Measurements from ENCODE around the gene LRRC7.
"Not testable (repeated sequence)": the region's sequence is repeated elsewhere in the genome, so short reads cannot be mapped to it uniquely, and the experiment has no call there.

Gene LRRC7

DNA sequence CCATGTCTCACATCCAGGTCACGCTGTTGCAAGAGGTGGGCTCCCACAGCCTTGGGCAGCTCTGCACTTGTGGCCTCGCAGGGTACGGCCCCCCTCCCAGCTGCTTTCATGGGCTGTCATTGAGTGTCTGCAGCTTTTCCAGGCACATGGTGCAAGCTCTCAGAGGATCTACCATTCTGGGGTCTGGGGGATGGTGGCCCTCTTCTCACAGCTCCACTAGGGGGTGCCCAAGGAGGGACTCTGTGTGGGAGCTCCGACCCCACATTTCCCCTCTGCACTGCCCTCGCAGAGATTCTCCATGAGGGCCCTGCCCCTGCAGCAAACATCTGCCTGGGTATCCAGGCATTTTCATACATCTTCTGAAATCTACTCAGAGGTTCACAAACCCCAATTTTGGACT, 219.4 kb downstream of the LRRC7 start:
- no peak for DNase-seq

DNA sequence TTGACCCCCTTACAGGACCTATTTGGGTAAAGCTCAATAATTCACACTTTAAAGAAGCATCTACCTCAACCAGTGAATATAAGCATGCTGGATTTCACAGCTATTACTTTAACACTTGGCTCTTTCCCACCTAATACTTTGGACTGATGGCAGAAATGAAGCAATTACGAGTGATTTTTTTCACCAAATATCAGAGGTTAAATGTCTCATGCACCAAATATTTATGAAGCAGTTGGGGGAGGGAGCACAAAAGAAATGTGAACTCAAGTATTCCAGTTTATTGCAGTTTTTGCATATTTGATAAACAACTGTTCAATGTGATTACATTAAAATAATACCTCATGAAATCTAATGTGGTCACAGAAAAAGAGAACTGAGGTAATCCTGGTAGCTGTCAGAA, 223.6 kb downstream of the LRRC7 start:
- DNase-seq: no peak

DNA sequence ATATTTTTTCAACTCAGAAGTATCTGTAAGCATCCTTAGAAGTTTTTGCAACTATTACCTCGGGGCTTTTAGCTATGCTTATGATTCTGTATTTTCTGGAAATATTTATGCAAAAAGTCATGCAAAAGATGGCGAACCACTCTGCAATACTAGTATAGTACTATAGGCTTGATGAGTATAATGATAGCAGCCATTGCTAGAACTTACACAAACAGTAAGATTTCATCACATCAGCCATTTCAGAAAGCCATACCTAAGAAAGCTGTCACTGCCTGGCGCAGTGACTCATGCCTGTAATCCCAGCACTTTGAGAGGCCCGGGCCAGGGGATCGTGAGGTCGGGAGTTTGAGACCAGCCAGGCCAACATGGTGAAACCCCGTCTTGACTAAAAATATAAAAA, 227.1 kb downstream of the LRRC7 start:
- DNase-seq: no peak

DNA sequence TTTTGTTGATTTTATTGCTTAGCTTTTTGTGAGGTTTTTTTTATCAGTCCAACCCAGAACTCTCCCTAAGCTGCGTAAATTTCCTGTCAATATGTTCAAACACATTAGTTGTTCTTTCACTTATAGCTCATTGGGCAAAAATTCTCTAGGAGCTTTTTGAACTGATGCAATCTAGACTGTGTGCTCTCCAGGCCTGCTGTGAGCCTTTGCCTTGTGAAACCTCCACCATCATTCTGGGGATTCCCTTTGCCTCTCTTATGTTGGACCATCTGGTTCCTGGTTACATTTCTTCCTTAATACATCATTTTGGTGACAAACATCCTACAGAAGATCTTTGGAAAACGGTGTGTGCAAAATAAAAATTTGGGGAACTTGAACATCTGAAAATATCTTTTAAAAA, 247.2 kb downstream of the LRRC7 start:
- DNase-seq: no peak

DNA sequence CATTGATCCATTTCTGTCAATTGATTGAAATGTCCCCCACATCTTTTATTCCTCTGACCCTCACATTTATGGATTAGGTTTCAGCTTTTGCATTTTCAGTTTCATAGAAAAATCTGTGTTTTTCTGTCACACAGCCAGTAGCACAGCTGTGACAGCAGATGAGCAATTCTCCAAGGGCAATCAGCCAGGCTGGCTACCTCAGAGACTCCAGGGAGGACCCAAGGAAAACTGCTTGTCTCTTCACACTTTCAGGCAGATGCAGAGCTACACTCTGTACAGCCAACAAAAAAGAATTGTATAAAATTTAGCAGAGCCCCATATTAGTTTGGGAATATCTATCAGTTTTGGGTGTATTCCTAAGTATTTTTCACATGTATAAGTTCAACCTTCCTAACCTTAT, 257.2 kb downstream of the LRRC7 start:
- no peak for DNase-seq

DNA sequence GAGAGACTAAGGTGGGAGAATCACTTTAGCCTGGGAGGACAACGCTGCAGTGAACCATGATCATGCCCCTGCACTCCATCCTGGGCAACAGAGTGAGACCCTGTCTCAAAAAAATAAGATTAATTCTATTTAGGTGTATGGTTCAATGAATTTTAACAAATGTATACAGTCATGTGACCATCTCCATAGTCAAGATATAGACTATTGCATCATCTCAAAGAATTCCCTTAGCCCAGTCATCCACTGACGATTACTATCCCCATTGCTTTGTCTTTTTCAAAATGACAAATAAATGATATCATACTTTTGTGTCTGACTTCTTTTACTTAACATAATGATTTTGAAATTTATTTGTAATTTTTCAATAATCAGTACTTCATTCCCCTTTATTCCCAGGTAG, 260.0 kb downstream of the LRRC7 start:
- DNase-seq: no peak

DNA sequence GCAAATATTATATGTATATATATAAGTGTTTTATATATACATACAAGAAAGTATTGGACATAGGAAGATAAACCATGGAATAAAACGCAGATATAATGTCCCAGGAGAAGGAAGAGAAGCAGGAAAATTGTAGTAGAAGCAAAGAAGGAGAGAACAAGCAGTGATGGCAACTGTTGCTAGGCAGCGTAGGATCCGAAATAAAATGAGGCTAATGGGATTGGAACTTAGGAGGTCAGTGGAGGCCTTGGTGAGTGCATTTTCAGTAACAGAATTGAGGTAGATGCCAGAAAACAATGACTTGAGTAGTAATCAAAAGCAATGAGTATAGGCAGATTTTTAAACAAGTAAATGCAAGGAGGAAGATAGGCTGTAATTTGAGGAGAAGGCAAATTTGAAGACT, 265.8 kb downstream of the LRRC7 start:
- no peak for DNase-seq

DNA sequence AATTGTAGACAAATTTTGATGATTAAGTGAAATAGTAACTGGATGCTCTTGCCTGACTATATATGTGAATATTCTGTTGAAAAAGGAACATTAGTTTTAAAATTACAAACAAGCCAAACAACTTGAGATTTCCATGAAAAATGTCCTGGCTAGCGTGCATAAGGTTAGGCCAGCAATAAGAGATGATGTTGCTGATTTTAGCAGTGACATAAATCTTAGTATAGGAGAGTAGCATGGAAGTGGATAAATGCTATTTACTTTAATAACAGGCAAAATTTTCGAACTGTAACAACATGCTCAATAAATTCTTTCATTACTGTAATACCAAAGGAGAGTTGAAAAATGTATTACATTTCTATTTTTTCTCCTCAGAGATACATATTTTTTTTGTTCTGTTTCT, 266.6 kb downstream of the LRRC7 start:
- no peak for DNase-seq

DNA sequence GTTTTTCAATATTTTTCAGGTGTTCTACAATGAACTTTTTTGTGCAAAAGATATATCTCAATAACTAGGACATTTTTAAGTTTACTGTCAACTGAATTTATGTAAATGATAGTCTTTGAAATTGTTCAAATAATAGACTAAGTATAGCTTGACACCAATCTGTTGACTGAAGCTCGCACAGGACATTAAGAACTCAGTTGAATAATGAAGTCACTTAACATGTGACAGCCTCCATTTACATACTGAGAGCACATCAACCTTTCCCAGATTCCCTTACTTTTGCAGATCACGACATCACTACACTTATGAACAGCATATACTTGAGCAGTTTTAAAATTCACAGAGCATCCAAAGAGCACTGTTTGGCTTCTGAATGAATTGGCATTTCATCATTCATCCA, 268.2 kb downstream of the LRRC7 start:
- no peak for DNase-seq

DNA sequence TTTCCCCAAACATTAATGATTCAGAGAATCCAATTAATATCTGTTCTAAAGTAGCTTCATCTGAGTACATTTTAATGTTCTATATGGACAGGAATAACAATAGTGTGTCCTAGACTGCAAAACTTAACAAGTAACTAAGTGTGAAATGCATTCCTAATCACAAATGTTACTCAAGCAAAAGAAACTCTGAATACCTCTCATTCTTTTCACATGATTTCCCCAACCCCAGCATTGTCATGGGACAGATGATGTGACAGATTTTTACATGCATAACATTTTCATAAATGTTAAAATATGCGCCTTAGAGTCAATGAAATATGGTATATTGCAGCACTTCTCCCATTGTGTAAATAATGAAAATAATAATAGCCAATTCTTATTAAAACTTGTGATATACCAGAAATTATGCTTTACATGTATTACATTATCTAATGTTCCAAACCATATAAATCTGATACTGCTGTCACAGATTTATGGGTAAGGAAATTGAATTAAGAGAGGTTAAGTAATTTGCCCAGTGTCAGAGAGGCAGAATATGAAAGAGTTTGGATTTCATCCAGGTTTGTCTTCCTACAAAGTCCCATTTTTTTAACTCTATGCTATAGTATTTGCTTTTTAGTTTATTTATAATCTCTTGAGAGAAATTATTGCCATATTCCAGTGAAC, 269.4 kb downstream of the LRRC7 start:
- DNase-seq: peak; percentile 17

DNA sequence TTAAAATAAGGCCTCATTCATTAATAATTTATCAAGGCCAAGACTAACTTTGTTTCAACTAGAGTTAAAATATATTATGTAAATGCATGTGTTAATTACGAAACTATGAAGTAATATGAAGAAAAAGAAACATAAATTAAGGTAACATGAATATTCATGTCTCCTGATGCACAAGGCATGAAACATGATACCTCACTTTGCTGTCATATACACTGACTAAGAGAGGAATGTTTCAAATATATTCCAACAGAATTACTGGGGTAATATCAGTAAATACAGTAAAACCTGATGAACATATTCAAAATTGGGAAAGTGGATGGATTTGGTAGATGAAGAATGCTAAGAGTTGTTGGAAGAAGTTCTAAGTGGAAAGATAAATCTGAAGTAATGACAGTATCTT, 274.6 kb downstream of the LRRC7 start:
- DNase-seq: no peak

DNA sequence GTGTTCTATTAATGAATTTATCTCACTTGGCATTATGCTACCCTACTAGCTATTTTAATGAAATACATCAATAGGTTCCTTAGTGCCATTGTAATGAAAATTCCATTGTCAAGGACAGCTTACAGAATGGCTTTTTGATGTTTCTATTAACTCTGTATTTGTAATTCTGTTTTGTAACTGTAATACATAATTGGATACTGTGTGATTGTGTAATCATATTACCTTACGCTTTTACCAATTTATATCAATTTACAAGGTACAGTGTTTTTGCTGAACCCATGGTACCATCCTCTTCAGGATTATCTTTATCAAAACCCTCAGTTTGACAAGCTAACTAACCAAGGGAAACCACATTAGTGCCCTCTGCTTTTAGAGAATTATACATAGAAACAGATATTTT, 277.9 kb downstream of the LRRC7 start:
- DNase-seq: no peak

DNA sequence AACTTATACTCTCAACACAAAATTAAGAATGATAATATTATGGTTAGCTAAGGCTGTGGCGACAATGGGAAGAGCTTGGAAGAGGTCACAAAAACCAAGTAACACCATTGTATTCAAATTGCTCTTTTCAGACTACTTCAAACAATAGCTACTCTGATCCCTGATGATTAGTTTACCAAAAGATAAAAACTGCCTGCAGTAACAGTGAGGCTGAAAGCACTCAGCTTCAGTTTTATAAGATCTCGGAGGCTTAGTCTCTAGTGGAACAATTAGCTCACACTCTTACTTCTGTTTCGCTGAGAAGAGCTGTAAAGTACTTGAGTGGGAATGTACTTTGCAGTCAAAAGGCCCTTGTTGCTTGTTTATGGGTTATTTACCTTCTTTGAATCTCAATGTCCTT, 278.5 kb downstream of the LRRC7 start:
- no peak for DNase-seq

DNA sequence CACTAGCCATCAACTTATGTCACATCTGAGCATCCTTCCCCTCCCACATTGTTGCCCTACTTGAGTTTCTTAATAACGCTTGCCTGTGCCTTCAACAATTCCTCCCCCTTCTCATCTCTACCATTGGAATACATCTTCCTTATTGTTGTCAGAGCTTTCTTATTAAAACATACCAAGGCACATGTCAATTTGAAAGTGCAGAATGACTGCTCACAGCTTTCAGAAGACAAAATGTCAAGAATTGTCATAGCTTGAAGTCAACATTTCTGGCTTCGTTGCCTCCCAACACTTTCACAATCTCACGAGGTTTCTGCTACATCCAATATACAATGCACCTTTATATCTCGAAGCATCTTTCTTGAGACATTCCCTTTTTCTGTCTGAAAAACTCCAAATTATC, 279.9 kb downstream of the LRRC7 start:
- DNase-seq: no peak

DNA sequence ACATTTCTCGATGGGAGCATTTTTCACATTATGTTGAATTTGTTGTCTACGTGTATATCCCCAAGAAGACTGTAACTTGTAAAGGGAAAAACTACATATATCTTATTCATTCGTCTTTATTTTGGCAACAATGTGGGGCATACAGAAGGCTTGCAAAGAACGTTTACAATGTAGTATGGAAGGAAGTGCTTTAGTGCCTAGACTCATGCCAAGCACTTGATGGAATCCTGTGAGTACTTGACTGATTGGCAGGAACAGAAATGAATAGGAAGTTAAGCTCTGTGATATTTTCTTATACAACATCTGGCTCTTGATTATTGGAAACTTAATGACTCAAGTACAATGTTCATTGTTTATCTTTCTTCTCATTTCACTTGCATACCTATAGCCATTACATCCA, 284.4 kb downstream of the LRRC7 start:
- DNase-seq: no peak

DNA sequence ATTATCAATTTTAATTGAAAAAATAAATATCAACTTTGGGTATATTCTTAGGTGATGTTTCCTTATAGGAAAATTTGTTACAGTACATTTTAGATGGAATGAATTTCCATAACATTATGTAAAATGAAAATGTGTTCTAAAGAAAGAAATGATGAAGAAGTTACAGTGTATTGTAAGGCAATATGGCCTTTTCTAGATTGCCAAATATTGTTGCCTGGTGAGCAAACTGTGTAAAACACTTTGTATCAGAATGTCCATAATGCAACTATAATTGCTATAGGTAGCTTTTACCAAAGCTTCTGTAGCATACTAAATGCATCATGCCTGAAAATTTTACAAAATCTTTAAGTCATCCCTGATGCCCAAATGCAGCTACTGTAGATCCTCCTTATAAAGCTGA, 285.0 kb downstream of the LRRC7 start:
- DNase-seq: no peak

DNA sequence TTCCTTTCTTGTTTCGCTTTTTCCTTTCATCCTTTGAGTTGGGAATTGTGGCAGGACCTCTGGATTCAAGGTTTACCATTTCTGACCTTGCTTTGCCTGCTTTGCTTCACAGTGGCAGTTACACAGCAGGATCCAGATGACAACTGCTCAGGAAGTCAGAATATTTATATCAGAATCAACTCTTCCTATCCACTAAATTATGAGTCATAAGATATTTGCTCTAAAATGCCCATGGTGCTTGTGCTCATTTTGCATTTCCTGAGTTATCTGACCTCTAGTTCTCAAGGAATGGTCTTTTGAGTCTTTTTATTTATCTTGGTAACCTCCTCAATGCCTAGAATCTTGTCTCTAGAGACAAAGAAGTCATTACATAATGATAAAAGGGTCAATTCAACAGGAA, 290.8 kb downstream of the LRRC7 start:
- no peak for DNase-seq

DNA sequence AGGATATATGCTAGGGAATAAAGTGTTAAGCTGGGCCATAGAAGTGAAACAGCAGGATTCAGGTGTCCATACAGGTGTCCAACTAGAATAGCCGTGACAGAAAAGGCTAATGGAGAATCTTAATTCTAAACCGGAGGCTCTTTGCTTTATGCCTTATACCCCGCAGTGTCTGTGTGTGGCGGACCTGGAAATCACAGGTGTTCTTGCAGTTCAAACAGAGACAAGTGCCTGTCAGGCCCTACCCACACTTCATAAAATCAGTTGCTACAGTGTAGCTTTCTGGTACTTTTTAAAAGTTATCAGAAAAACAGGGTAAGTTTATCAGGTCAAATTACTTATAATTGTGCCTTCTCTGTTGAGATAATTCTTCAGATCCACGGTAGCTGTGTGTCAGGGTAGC, 293.9 kb downstream of the LRRC7 start:
- no peak for DNase-seq

DNA sequence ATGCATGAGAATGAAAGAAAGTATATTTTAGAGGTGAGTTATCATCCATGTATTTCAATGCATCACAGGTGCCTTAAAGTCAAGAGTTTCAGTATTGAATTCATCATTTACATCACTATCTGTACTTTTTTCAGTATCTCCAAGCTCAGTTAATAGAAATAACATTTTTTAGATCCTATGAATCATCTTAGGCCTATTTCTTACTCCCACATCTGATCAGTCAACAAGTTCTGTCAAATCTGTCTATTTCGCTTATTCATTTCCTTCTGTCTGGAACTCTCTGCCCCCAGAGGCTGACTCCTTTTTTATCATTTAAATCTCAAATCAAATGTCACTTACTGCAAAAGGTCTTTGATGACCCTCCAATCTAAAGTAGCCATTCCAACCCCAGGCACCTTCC, 295.2 kb downstream of the LRRC7 start:
- no peak for DNase-seq

DNA sequence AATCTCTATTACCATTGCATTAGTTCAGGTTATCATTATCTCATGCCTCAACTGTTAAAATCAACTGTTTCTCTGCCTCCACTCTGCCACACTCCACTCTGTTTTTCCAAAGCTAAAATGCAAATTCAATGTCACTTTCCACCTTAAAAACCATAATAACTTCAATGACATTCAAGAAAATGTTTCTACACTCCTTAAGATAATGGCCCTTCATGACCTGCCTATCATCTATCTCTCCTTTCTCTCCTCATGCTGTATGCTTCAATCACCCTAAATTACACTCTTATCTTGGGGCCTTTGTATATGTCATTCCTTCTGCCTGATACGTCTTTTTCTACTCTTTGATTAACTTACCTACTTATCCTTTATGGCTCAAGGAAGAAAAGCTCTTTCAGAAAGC, 296.0 kb downstream of the LRRC7 start:
- DNase-seq: no peak

DNA sequence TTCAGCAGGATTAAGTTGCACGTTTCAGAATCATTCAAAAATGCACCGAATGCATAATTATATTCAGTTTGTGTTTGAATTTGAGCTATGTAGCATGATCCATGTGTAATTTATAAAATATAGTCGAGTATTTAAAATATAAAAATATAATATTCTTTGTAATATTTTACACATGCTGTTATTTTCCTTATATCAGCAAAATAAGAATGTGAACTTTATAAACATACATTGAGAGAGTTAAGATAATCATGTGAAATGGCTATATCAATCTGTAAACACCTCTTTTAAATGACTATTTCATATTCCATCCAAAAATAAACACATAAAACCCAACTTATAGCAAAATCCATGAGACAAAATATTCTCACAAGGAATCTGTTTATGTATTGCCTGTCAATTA, 303.7 kb downstream of the LRRC7 start:
- DNase-seq: no peak

DNA sequence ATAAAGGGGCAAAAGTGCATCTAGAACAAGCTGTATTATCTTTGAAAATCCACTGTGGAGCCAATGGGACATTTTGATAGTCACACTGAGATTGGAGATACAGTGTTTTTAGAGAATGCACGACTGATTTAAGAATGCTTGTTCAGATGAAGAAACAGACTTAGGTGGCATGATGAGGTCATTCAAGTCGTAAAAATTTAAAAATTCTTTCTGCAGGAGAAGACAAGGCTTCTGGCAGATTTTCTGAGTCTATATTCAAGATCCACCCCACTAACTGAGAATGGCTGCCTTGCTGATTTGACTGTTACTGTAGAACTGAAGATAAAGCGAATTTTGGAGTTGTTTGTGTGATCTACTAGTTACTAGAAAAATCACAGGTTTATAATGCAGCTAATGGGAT, 310.6 kb downstream of the LRRC7 start:
- DNase-seq: no peak

DNA sequence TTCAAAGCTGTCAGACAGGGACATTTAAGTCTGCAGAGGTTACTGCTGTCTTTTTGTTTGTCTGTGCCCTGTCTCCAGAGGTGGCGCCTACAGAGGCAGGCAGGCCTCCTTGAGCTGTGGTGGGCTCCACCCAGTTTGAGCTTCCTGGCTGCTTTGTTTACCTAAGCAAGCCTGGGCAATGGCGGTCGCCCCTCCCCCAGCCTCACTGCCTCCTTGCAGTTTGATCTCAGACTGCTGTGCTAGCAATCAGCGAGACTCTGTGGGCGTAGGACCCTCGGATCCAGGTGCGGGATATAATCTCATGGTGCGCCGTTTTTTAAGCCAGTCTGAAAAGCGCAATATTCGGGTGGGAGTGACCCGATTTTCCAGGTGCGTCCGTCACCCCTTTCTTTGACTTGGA, 320.3 kb downstream of the LRRC7 start:
- not testable (repeated sequence) for DNase-seq

DNA sequence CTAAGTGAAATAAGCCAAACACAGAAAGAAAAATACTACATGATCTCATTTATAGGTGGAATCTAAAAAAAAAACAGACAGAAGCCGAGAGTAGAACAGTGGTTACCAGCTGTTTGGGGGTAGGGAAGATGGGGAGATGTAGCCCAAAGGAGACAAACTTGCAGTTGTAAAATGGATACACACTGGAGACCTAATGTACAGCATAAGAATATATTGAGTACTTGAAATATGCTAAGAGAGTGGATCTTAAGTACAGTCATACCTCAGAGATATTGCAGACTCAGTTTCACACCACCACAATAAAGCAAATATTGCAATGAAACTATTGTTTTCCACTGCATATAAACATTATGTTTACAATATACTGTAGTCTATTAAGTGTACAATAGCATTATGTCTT, 320.9 kb downstream of the LRRC7 start:
- no peak for DNase-seq

DNA sequence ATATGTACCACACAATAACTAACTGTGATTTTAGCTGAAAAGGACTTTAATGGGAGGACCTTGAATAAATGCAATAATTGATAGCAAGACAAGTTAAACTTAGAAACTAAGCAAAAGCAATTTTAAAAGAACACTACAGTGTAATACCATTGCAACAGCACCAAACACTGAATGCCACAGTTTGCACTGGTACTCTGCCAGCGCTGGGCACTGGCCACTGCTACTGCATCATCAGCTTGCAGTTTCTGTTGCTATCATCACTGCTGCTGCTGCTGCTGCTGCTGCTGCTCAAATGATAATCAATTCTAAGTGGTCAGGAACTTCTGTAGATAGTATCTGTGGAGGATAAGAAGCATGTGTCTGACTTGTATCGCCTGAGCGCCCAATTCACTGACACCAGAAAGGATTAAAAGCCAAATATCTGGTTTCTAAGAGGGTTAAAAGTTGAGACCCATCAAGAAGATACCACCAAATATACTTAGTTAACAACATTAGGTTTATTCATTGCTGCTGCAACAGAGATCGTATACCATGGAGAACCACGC, 330.8 kb downstream of the LRRC7 start:
- DNase-seq: no peak

Measured in kidney glomerular epithelial cell (primary cell).